Fibroblast of pulmonary artery (primary cell): Measurements from ENCODE around the gene ATRN.

Experiments
- DNase-seq: peaks from one replicate; pipeline ENCODE4 v3.0.0-alpha.2; 2010; ENCODE audit warnings: low read depth
- H3K4me3 ChIP-seq: replicated peaks from 2 replicates; pipeline ENCODE4 v1.5.1; 2011; ENCODE audit warnings: low read depth, mild to moderate bottlenecking, control low read depth, low read length, moderate library complexity
- TF ChIP-seq, protein P1 (sequence below): IDR thresholded peaks from 2 replicates; pipeline ENCODE4 v1.5.1; 2011; ENCODE audit warnings: mild to moderate bottlenecking, control low read depth, low read length, inconsistent platforms; ENCODE audit errors: missing control alignments

The ATRN gene

DNA sequence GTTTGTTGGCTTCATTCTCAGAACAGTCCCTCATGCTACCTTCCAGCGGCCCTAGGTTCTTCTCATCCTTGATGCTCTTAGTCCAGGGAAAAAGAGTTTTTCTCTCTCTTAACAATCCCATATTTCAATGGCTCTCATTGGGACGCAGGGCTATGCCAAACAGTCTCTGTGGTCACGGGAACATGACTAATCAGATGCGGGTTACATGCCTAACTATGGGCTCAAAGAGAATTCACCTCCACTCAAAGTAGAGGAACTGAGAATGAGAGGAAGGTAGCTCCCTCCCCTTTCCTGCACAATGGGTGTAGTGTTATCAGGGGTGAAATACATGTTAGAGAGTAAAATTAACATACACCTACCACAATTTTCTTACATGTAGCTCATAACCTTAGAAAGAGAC lies 18.1 kb upstream of the ATRN start:
- TF ChIP-seq, protein P1, sequence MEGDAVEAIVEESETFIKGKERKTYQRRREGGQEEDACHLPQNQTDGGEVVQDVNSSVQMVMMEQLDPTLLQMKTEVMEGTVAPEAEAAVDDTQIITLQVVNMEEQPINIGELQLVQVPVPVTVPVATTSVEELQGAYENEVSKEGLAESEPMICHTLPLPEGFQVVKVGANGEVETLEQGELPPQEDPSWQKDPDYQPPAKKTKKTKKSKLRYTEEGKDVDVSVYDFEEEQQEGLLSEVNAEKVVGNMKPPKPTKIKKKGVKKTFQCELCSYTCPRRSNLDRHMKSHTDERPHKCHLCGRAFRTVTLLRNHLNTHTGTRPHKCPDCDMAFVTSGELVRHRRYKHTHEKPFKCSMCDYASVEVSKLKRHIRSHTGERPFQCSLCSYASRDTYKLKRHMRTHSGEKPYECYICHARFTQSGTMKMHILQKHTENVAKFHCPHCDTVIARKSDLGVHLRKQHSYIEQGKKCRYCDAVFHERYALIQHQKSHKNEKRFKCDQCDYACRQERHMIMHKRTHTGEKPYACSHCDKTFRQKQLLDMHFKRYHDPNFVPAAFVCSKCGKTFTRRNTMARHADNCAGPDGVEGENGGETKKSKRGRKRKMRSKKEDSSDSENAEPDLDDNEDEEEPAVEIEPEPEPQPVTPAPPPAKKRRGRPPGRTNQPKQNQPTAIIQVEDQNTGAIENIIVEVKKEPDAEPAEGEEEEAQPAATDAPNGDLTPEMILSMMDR = no peak
- no peak overlapping the region for H3K4me3 ChIP-seq
- no peak for DNase-seq

DNA sequence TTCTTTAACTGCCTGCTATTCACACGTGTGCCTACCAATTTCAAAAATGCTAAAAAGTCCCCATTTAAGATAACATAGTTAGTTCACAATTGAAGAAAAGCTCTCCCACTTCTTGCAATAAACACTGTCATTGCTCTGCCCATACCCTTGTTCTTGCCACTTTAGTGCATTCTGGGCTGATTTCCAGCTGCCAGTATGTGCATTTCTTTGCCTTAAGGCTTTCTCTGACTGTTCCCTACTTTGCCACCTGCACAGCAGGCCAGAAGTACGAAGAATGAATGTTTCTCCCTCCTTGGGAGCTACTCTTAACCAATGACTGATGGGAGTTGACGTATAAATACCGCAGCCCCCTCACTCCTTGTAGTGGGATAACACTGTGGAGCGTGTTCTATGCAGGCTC lies 16.0 kb upstream of the ATRN start:
- TF ChIP-seq, protein P1 = no peak
- H3K4me3 ChIP-seq = no peak overlapping the region
- DNase-seq = no peak

DNA sequence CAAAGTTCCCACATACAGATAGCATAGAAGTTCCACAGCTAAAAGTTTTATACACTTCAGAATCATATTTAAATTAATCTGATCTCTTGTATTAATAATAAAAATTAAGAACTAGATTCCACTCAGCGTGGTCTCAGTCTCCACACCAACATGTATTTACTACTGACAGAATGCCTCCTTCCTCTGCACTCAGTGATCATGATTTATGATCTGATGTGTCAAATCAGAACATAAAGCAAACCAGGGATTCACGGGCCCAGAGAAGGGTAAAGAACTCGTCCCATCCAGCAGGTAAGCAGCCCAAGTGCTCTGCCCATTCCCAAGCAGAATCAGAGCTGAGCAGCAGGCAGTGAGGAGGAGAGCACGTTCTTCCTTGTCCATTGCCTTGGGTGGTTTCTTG lies 14.2 kb upstream of the ATRN start:
- DNase-seq = no peak
- TF ChIP-seq, protein P1 = no peak
- no peak overlapping the region for H3K4me3 ChIP-seq

DNA sequence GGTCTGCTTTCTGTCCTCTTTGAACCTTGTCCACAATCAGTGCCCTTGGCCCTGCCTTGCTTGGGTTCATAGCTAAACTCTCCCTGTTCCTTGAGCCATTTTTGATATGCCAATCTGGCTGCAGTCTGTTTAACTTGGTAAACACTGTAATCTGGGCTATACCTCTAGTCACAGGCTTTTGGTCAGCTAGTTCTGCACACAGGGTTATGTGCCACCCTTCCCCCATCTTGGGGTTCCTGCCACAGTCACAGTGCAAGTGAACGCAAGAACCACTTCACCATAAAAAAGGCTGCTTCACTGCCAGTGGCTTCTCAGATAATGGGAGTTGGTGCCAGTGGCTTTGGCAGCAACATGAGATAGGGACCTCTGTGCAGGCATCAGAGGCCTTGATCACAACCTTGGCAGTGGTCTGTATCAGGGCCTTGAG lies 10.9 kb upstream of the ATRN start:
- H3K4me3 ChIP-seq = no peak overlapping the region
- no peak for DNase-seq
- TF ChIP-seq, protein P1 = no peak

DNA sequence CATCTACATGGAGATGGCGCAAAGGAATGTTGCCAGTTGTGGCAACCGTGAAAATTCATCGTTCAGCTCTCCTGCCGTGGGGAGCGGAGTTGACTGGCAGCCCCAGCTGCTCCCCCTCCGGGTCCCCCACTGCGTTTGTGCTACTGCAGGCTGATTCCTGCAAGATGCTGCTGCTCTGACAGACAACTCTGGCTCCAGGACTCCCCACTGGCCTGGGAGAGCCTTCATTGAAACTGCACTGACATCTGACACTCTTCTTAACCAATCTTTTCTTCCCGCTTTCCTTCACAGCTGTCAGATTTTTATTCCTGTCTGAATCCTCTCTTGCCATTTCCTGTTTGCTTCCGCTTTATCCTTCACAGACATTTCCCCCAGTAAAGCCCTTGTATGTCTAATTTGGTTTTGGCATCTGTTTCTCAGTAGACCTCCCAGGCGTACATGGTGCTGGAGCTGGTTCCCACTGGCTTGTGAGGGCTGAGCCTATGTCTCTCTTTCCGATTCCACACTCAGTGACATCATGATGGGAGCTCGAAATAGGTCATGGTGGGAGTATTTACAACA lies 9.5 kb upstream of the ATRN start:
- H3K4me3 ChIP-seq = no peak overlapping the region
- TF ChIP-seq, protein P1 = no peak
- peak; percentile 57 for DNase-seq

DNA sequence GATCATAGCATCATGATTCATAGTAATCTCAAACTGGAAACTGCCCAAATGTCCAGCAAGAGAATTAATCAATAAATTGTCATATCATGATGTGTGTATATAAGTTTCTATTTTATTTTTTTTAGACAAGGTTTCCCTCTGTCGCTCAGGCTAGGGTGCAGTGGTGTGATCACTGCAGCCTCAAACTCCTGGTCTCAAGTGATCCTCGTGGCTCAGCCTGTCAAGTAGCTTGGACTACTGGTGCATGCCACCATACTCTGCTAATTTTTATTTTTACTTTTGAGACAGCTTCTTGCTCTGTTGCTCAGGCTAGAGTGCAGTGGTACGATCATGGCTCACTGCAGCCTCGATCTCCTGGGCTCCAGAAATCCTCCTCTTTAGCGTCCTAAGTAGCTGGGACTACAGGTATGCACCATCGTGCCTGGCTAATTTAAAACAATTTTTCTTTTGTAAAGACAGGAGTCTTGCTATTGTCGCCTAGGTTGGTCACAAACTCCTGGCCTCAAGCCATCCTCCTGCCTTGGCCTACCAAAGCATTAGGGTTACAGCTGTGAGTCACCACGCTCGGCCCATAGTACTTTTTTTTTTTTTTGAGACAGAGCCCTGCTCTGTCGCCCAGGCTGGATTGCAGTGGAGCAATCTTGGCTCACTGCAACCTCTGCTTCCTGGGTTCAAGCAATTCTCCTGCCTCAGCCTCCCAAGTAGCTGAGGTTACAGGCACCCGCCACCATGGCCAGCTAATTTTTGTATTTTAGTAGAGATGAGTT lies 8.7 kb upstream of the ATRN start:
- TF ChIP-seq, protein P1 = no peak
- no peak overlapping the region for H3K4me3 ChIP-seq
- no peak for DNase-seq

DNA sequence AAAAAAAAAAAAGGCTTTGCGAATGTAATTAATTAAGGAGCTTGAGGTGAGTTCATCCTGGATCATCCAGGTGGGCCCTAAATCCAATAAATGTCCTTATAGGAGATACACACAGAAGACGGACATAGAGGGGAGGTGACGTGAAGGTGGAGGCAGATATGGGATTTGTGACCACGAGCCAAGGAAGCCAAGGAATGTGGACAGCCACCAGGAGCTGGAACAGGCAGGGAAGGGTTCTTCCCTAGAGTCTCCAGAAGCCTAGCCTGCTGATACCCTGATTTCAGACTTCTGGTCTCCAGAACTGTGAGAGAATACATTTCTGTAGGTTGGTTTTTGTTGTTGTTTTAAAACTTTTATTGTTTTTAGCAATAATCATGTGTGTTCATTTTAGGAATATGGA lies 6.7 kb upstream of the ATRN start:
- H3K4me3 ChIP-seq = no peak overlapping the region
- TF ChIP-seq, protein P1 = no peak
- DNase-seq = no peak
